Measurements from ENCODE around the gene WFS1. TPM values are rescaled to one million over a fixed set of nuclear protein-coding genes. Genes with fewer than 3 reads are reported as not detected.

WFS1 gene
- total and polyA plus RNA-seq, 9 of the 15 experiments (the other 6 are each of a cell fraction or from before 2014, with no cell fraction given), result 0.01 to 0.29 (median 0.03) TPM; not detected in 5

DNA sequence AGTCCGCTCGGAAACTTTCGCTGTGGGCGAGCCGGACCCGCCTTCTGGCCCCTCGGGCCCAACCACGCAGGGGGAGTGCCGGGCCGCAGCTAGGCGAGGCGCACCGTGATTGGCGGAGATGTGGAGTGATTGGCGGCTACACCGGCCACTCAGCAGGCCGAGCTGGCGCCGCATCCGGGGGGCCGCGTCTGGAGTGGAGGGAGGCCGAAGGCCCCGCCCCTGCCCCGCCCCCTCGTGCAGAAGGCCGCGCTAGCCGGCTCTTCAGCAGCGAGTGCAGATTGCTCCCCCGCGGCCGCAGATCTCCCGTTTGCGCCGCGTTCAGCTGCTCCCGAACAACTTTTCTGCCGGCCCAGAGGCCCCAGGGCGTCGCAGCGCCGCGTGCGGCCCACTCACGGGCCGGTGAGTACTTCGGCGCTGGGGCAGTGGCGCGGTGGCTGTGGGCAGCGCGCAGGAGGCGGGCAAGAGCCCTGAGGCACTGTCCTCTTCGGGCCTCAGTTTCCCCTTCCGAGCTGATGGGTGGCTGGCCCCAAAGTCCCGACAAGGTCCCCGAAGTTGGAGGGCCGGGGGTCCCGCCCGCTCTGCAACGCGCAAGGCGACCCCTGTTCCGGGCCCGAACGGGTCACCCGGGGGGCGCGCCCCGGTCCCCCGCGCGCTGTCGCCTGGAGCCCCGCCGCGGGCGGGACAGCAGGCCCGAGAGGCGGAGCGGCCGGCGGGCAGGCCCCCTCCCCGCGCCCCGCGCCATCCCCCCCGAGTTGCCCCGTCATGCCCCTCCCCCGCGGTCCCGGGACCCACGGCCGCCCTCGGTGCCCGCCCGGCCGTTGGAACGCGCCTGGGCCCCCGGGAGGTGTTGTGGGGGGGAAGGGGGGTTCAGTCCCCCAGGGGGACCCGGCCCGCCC is at the start of gene WFS1 (continued):
- TF ChIP-seq BCLAF1 (IDR thresholded peaks at IDR 0.05; ENCODE audit: borderline replicate concordance in 1 of 2, control insufficient read depth in 1 of 2, low read depth in 2 of 2, low read length in 1 of 2), result no peak
- no peak for TF ChIP-seq CBX2 (IDR thresholded peaks at IDR 0.05; ENCODE audit: insufficient read depth, low read length, poor library complexity, severe bottlenecking)
- peak; percentile 63 for TF ChIP-seq VEZF1 (CRISPR knock-in tag; IDR thresholded peaks at IDR 0.05)

Measured in K562 (cell line).